Epithelial cell of esophagus (primary cell): ENCODE measurements around the gene SETD1A.
"Not testable (repeated sequence)": the region's sequence is repeated elsewhere in the genome, so short reads cannot be mapped to it uniquely, and the experiment has no call there.

ENCODE experiments used
- DNase-seq: peaks from one replicate; pipeline ENCODE4 v3.0.0; 2010; ENCODE audit warnings: low read depth
- H3K4me3 ChIP-seq: 2 replicates; pipeline ENCODE4 v1.5.1; 2011; ENCODE audit warnings: mild to moderate bottlenecking, low read length, control low read depth
- CTCF ChIP-seq: IDR thresholded peaks from 2 replicates; pipeline ENCODE4 v1.5.1; 2011; ENCODE audit warnings: low read depth, mild to moderate bottlenecking, low read length, control low read depth, inconsistent platforms; ENCODE audit not compliant: insufficient read depth; ENCODE audit errors: missing control alignments

Gene SETD1A

DNA sequence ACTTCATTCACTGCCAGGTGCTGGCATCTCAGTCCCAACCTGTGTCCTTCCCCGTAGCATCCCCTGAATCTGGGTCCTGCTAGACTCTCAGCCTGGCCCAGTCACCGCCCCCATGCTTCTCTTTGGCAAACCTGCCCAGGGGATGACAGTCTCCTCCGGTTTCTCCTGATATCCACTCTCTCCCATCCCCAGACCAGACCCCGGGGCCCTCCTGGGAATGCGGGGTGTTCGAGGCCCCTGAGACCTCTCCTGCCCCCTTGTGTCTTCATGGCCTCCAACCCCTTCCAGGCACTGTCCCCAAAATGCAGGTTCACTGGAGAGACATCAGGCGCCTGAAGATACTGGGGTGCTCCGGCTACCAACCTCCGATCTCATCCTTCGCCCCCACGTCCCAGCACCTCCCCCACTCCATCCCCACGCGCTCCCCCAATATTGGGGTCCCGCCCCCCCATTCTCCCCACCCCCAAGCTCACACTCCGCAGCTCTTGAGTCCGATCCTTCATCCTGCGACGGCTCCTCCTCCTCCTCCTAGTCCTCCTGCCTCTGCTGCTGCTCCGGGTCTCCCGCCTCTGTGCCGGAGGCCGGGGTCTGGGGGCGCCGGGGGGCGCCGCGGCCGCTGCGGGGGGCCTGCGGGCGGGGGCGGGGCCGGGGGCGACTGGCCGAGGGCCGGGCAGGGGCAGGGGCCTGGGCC, 52.5 kb downstream of the SETD1A start:
- TF ChIP-seq CTCF = no peak
- no peak overlapping the region for H3K4me3 ChIP-seq
- DNase-seq = no peak

GRCh38 chr16:31010585-31011325, 53.2 kb downstream of the SETD1A start, which contains the start of gene STX1B:
STX1B (minus strand) TSS chr16:31010638; CDS start chr16:31010396, 242 bp downstream.
- no peak for DNase-seq
- no peak for TF ChIP-seq CTCF
- H3K4me3 ChIP-seq = no peak within 1 kb of the TSS

- H3K4me3 ChIP-seq = not testable (repeated sequence)
Observed at GRCh38 chr16:31011815-31012214, 54.3 kb downstream of the SETD1A start.

DNA sequence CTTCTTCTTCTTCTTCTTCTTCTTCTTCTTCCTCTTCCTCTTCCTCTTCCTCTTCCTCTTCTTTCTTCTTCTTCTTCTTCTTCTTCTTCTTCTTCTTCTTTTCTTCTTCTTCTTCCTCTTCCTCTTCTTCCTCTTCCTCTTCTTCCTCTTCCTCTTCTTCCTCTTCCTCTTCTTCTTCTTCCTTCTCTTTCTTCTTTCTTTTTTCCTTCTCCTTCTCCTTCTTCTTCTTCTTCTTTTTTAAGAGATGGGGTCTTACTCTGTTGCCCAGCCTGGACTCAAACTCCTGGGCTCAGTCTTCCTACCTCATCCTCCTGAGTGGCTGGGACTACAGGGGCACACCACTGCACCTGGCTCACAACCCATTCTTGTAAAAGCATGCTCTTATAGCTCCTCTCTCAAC, 55.7 kb downstream of the SETD1A start:
- DNase-seq, H3K4me3 ChIP-seq: not testable (repeated sequence)

More at GRCh38 chr16:31011815-31012214, 54.3 kb downstream of the SETD1A start:
- DNase-seq = not testable (repeated sequence)

DNA sequence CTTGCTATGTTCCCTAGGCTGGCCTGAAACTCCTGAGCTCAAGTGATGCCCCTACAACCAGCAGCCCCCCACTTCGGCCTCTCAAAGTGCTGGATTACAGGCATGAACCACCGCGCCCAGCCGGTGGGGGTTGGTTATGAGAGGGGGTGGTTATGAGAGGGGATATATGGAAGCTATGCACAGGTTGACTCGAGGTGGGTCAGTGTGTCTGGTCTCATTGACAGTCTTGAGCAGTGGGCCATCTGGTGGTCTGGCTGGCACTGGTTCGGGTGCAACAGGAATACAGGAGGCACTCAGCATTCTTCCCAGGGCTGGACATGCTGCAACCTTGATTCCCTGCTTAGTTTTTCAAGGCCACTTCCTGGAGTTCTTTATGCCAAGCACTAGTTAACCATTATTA, 58.5 kb downstream of the SETD1A start:
- H3K4me3 ChIP-seq = no peak overlapping the region
- no peak for DNase-seq
- no peak for TF ChIP-seq CTCF

GRCh38 chr16:31017756-31018155, 60.2 kb downstream of the SETD1A start:
- DNase-seq, H3K4me3 ChIP-seq: not testable (repeated sequence)

GRCh38 chr16:31020536-31020935, 63.0 kb downstream of the SETD1A start:
- H3K4me3 ChIP-seq = no peak overlapping the region
- no peak for TF ChIP-seq CTCF
- no peak for DNase-seq

DNA sequence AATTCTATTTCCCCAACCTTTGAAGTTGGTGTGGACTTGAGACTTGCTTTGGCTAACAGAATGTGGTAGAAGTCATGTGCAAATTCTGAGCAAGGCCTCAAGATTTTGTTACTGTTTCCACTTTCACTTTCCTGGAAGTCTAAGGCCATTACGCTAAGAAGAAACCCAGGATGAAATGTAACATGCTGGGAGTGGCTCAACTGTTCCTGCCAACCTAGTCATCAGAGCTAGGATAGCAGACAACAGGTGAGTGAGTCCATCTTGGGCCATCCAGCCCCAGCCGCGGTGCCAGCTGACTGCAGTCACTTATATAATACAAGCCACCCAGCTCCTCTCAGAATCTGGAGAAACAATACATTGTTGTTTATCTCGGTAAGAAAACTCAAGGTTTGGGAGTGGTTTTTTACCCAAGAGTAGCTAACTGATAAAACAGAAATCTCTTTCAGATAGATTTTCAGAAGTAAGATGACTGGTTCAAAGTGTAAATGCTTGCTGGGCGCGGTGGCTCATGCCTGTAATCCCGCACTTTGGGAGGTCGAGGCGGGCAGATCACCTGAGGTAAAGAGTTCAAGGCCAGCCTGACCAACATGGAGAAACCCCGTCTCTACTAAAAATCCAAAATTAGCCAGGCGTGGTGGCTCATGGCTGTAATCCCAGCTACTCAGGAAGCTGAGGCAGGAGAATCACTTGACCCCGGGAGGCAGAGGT, 65.1 kb downstream of the SETD1A start:
- DNase-seq = no peak
- H3K4me3 ChIP-seq = no peak overlapping the region
- no peak for TF ChIP-seq CTCF
